Astrocyte (in vitro differentiated cells and primary cell): ENCODE data around the gene CHCHD6. TPM values are rescaled to one million over a fixed set of nuclear protein-coding genes. Genes with fewer than 3 reads are reported as not detected.

Experiments
- DNase-seq: peaks from one replicate; pipeline ENCODE4 v3.0.0-alpha.2; 2010; ENCODE audit warnings: low read depth
- FAIRE-seq: peaks from 2 replicates; lab custom pipeline; 2011; peaks lifted over from hg19 to GRCh38; lab: Jason Lieb, UNC
- H2AFZ ChIP-seq: 2 replicates; pipeline ENCODE4 v1.6.0; 2012; ENCODE audit warnings: low read depth, low read length, inconsistent platforms
- H3K27ac ChIP-seq: 2 replicates; pipeline ENCODE4 v1.5.1; 2011; ENCODE audit warnings: low read depth, low read length, inconsistent platforms
- H3K27me3 ChIP-seq: 2 replicates; pipeline ENCODE4 v1.6.0; 2011; ENCODE audit warnings: low read length, inconsistent platforms; ENCODE audit not compliant: insufficient read depth
- H3K36me3 ChIP-seq: 2 replicates; pipeline ENCODE4 v1.5.1; 2011; ENCODE audit warnings: low read length, inconsistent platforms; ENCODE audit not compliant: insufficient read depth
- H3K4me1 ChIP-seq: 2 replicates; pipeline ENCODE4 v1.5.1; 2011; ENCODE audit warnings: low read length, inconsistent platforms; ENCODE audit not compliant: insufficient read depth
- H3K4me2 ChIP-seq: 2 replicates; pipeline ENCODE4 v1.6.0; 2012; ENCODE audit warnings: low read length, inconsistent platforms
- H3K4me3 ChIP-seq: 2 replicates; pipeline ENCODE4 v1.5.1; 2011; ENCODE audit warnings: low read depth, mild to moderate bottlenecking, low read length, inconsistent platforms; ENCODE audit not compliant: insufficient read depth
- H3K79me2 ChIP-seq: 2 replicates; pipeline ENCODE4 v1.6.0; 2012; ENCODE audit warnings: mild to moderate bottlenecking, low read length, inconsistent platforms; ENCODE audit not compliant: insufficient read depth
- H3K9ac ChIP-seq: 2 replicates; pipeline ENCODE4 v1.6.0; 2012; ENCODE audit warnings: mild to moderate bottlenecking, low read length, inconsistent platforms
- H3K9me3 ChIP-seq: 2 replicates; pipeline ENCODE4 v1.5.1; 2012; ENCODE audit warnings: low read depth, mild to moderate bottlenecking, low read length, inconsistent platforms; ENCODE audit not compliant: insufficient read depth
- H4K20me1 ChIP-seq: 2 replicates; pipeline ENCODE4 v1.6.0; 2012; ENCODE audit warnings: low read length, inconsistent platforms; ENCODE audit not compliant: insufficient read depth
- H3K27ac Mint-ChIP-seq: one replicate; pipeline ENCODE4 v1.8.0; 2021; ENCODE audit warnings: mild to moderate bottlenecking, mixed read lengths; ENCODE audit not compliant: unreplicated experiment
- H3K27me3 Mint-ChIP-seq: one replicate; pipeline ENCODE4 v1.8.0; 2021; ENCODE audit warnings: low read depth, mixed read lengths; ENCODE audit not compliant: unreplicated experiment
- H3K36me3 Mint-ChIP-seq: one replicate; pipeline ENCODE4 v1.8.0; 2021; ENCODE audit warnings: low read depth, mixed read lengths; ENCODE audit not compliant: unreplicated experiment
- H3K4me1 Mint-ChIP-seq: one replicate; pipeline ENCODE4 v1.8.0; 2021; ENCODE audit warnings: low read depth, mixed read lengths; ENCODE audit not compliant: unreplicated experiment
- H3K4me3 Mint-ChIP-seq: one replicate; pipeline ENCODE4 v1.8.0; 2021; ENCODE audit warnings: mild to moderate bottlenecking, moderate library complexity, mixed read lengths; ENCODE audit not compliant: unreplicated experiment
- H3K9me3 Mint-ChIP-seq: one replicate; pipeline ENCODE4 v1.8.0; 2021; ENCODE audit warnings: mild to moderate bottlenecking, mixed read lengths; ENCODE audit not compliant: unreplicated experiment
- CTCF ChIP-seq: IDR thresholded peaks from 2 replicates; pipeline ENCODE4 v1.5.1; 2011; ENCODE audit warnings: low read depth, mild to moderate bottlenecking, inconsistent platforms, low read length, moderate library complexity; ENCODE audit not compliant: insufficient read depth
- EZH2 ChIP-seq: IDR thresholded peaks from 2 replicates; pipeline ENCODE4 v1.6.1; 2012; ENCODE audit warnings: mild to moderate bottlenecking, low read length, inconsistent platforms; ENCODE audit not compliant: insufficient read depth
- total RNA-seq: library from RNA; stranded (reverse); gene quantifications from 2 replicates; pipeline ENCODE4 v1.2.1, GENCODE V29; 2021

CHCHD6 gene
- total RNA-seq, 1 donor from 2014 or later = 21.1 TPM

- no peak for TF ChIP-seq CTCF
- no peak for TF ChIP-seq EZH2
- DNase-seq (peak; percentile 26), FAIRE-seq (no peak)
- H3K4me1 ChIP-seq = peaks cover 30% of the 10 kb centered on the region
- no peaks in the 10 kb centered on the region for H3K9me3 ChIP-seq
- peaks cover 1% of the 10 kb centered on the region for H3K4me1 Mint-ChIP-seq
- H3K79me2 ChIP-seq = peaks cover 75% of the 10 kb centered on the region
- no peak overlapping the region for H3K27ac Mint-ChIP-seq
- no peak overlapping the region for H2AFZ ChIP-seq
- no peak overlapping the region for H3K4me3 ChIP-seq
- H3K27me3 ChIP-seq = peaks cover 2% of the 10 kb centered on the region
- H3K4me3 Mint-ChIP-seq = no peak overlapping the region
- peaks cover 2% of the 10 kb centered on the region for H3K27me3 Mint-ChIP-seq
- peak overlapping the region; percentile 93 for H3K4me2 ChIP-seq
- no peak overlapping the region for H3K27ac ChIP-seq
- H3K36me3 Mint-ChIP-seq = peaks cover 3% of the 10 kb centered on the region
- peaks cover 74% of the 10 kb centered on the region for H4K20me1 ChIP-seq
- H3K9me3 Mint-ChIP-seq = no peaks in the 10 kb centered on the region
- no peaks in the 10 kb centered on the region for H3K36me3 ChIP-seq
- peak overlapping the region; percentile 33 for H3K9ac ChIP-seq
Measured at GRCh38 chr3:126986001-126986400, 282.0 kb downstream of the CHCHD6 start.

GRCh38 chr3:126987129-126987528 is 283.1 kb downstream of the CHCHD6 start:
- Histone ChIP-seq H3K9ac (no peak overlapping the region), H3K36me3 (no peaks in the 10 kb centered on the region), H3K4me3 (no peak overlapping the region), H3K4me1 (peaks cover 26% of the 10 kb centered on the region), H3K9me3 (no peaks in the 10 kb centered on the region), H3K27ac (no peak overlapping the region), H3K4me2 (no peak overlapping the region), H3K27me3 (no peaks in the 10 kb centered on the region), H3K79me2 (peaks cover 86% of the 10 kb centered on the region), H4K20me1 (peaks cover 84% of the 10 kb centered on the region), H2AFZ (no peak overlapping the region)
- H3K4me3 Mint-ChIP-seq = no peak overlapping the region
- no peak overlapping the region for H3K27ac Mint-ChIP-seq
- H3K36me3 Mint-ChIP-seq = peaks cover 3% of the 10 kb centered on the region
- peaks cover 1% of the 10 kb centered on the region for H3K4me1 Mint-ChIP-seq
- DNase-seq (no peak), FAIRE-seq (no peak)
- H3K9me3 Mint-ChIP-seq = no peaks in the 10 kb centered on the region
- H3K27me3 Mint-ChIP-seq = no peaks in the 10 kb centered on the region
- TF ChIP-seq CTCF (no peak), EZH2 (no peak)

- H3K4me1 ChIP-seq = peaks cover 23% of the 10 kb centered on the region
- no peak overlapping the region for H3K27ac ChIP-seq
- no peak overlapping the region for H2AFZ ChIP-seq
- Mint-ChIP-seq H3K4me1 (peaks cover 1% of the 10 kb centered on the region), H3K36me3 (peaks cover 3% of the 10 kb centered on the region), H3K27ac (no peak overlapping the region), H3K4me3 (no peak overlapping the region), H3K27me3 (no peaks in the 10 kb centered on the region), H3K9me3 (no peaks in the 10 kb centered on the region)
- no peak for DNase-seq
- TF ChIP-seq EZH2 (no peak), CTCF (no peak)
- no peak overlapping the region for H3K4me3 ChIP-seq
- H3K9ac ChIP-seq = no peak overlapping the region
- peaks cover 91% of the 10 kb centered on the region for H3K79me2 ChIP-seq
- FAIRE-seq = no peak
- no peaks in the 10 kb centered on the region for H3K9me3 ChIP-seq
- H4K20me1 ChIP-seq = peaks cover 89% of the 10 kb centered on the region
- no peaks in the 10 kb centered on the region for H3K36me3 ChIP-seq
- no peaks in the 10 kb centered on the region for H3K27me3 ChIP-seq
- H3K4me2 ChIP-seq = no peak overlapping the region
Measured at GRCh38 chr3:126987596-126987995, 283.6 kb downstream of the CHCHD6 start.
